GM21367 (cell line): ENCODE results near the gene EMID1.
"Not testable (repeated sequence)": the region's sequence is repeated elsewhere in the genome, so short reads cannot be mapped to it uniquely, and the experiment has no call there.

Experiments
- ATAC-seq: cut with Tn5 transposase; IDR thresholded peaks from one replicate; pipeline ENCODE4 v1.9.1; 2021; ENCODE audit not compliant: unreplicated experiment

The EMID1 gene

DNA sequence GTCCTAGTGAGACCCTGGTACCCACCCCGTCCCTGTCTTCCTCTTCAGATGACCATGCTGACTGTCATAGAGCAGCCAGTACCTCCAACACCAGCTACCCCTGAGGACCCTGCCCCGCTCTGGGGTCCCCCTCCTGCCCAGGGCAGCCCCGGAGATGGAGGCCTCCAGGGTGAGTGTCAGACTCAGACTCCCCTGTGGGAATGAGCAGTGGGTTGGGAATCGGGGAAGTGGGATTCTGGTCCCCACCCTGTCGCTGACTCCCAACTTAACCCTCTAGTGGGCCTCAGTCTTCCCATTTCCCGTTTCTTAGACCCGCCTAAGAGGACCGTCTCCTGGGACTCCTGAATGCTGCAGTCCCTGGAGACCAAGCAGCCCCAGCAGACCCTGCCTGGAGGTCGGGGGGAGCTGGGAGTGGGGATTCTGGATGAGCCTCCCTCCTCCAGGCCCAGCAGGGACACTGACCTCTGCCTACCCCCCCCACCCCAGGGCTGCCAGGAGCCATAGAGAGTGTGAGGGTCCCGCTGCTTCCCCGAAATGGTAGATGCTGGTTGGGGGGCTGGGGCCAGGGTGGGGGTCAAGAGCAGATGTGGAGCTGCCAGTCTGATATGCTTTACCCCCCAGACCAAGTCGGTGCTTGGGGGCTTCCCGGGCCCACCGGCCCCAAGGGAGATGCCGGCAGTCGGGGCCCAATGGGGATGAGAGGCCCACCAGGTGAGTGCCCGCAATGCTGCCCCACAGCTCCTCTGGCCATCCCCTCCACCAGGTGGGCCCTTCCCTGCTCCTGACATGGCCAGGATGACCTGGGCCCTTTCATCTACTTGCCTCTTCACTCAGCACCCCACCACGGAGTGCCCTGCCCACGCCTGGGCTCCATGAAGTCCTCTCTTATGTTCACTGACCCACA is 25.5 kb downstream of the EMID1 start:
- ATAC-seq = no peak

- no peak for ATAC-seq
Observed at GRCh38 chr22:29231971-29232959, 26.6 kb downstream of the EMID1 start.

GRCh38 chr22:29233277-29233877 is 27.7 kb downstream of the EMID1 start:
- ATAC-seq = no peak

DNA sequence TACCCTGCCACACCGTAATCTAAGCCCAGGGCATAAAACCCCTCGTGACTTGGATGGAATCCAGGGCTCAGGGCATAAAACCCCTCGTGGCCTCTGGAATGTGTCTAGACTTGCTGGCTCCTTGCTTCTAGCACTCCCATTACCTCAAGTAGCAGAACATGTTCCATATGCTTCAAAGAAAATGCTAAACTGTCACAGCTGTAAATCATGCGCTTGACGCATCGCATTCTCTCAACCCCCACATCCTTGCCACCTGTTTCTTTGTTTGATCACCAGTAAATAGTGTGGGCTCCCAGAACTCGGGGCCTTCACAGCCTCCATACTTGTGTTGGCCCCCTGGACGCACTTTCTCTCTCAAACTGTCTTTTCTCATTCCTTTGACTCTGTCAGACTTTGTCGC is 34.8 kb downstream of the EMID1 start:
- not testable (repeated sequence) for ATAC-seq

DNA sequence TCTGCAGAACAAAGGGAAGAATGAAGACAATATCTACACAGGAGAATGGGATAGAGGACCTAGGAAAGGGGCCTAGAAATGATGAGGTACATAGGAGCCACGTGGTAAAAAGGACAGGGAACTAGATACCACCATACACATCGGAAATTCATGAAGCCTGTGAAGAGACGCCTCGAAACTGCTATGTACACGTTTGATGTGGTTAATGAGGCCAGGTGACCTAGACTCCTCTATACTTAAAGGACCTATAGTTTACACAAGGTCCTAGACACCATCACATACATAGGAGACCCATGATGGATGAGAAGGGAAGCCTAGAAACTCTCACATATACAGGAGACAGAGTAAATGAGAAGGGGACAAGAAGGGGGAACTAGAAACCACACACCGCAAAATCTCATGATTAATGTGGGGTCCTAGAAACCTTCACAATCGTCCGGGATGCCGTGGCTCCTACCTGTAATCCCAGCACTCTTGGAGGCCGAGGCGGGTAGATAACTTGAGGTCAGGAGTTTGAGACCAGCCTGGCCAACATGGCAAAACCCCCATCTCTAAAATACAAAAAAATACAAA is 38.3 kb downstream of the EMID1 start:
- no peak for ATAC-seq

DNA sequence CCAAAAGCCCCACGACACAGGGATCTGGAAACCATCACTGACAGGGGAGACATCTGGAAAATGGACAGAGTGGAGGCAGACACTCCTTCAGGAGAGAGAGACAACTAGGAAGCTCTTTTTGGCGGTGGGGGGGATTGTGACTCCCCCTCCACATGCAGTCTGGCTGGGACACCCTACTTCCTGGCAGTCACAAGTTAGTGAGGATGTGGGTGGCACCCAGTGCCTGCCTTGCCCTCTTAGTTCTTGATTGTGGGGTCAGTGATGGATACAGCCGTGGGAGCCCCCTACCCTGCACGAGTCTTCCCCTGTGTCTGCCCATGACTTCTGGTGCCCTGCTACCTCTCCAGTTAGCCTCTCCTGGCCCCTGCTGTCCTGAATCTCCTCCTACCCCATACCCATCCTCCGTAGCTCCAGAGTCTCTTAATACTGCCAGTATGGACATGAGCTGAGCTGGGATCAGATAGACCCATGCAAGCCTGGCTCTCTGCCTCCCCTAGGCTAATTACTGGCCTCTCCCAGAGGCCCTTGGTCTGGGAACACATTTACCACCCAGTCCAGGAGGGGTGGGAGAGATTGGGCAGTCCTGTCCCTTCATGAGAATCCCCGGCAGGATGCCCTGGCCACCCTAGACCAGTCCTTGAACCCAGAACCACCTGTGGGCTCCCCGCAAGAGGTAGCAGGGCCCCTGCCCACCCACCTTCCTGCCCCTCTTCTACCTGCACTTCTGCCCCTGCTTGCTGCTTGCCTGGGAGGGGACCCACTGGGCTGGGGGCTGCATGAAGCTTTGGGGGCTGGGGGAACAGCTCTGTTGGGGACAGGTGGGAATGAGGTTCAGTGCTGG is 39.3 kb downstream of the EMID1 start:
- ATAC-seq = no peak

DNA sequence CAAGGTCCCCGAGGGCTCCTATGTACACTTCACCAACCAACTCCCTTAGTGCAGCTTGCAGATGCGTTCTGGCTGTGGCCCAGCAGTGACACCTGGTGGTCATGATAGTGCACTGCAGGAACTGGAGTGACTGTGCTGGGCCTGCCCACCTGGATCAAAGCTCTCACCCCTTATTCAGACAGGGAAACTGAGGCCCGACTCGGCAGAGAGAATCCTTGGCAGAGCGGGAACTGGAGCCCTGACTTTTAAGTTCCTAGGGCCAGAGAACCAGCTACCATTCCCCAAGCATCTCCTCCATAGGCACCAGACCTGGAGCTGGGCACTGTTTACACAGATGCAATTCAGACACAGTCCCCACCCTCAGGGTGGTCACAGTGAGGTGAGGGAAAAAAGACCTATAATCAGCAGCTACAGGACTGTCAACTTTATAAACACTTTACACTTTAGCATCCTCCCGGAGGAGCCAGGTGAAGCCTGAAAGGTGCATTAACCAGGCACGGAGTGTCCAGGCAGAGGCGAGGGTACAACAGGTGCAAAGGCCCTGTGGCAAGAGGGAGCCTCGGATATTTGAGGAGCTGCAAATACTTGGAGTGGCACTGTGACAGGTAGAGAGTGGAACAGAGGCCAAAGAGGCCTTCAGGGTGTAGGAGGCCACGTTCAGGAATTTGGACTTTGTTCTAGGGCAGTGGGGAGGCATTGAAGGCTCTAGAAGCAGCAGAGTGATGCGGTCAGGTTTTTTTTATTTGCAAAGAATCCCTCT is 40.1 kb downstream of the EMID1 start:
- ATAC-seq = no peak

GRCh38 chr22:29247891-29248290 is 42.2 kb downstream of the EMID1 start:
- ATAC-seq = not testable (repeated sequence)

DNA sequence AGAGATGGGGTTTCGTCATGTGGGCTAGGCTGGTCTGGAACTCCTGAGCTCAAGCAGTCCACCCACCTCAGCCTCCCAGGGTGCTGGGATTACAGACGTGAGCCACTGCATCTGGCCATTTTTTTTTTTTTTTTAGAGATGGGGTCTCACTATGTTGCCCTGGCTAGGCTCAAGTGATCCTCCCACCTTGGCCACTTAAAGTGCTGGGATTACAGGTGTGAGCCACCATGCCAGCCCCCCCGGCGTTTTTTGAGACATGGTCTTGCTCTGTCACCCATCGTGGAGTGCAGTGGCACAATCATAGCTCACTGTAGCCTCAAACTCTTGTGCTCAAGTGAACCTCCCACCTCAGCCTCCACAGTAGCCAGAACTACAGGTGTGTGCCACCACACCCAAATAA is 45.6 kb downstream of the EMID1 start:
- no peak for ATAC-seq

DNA sequence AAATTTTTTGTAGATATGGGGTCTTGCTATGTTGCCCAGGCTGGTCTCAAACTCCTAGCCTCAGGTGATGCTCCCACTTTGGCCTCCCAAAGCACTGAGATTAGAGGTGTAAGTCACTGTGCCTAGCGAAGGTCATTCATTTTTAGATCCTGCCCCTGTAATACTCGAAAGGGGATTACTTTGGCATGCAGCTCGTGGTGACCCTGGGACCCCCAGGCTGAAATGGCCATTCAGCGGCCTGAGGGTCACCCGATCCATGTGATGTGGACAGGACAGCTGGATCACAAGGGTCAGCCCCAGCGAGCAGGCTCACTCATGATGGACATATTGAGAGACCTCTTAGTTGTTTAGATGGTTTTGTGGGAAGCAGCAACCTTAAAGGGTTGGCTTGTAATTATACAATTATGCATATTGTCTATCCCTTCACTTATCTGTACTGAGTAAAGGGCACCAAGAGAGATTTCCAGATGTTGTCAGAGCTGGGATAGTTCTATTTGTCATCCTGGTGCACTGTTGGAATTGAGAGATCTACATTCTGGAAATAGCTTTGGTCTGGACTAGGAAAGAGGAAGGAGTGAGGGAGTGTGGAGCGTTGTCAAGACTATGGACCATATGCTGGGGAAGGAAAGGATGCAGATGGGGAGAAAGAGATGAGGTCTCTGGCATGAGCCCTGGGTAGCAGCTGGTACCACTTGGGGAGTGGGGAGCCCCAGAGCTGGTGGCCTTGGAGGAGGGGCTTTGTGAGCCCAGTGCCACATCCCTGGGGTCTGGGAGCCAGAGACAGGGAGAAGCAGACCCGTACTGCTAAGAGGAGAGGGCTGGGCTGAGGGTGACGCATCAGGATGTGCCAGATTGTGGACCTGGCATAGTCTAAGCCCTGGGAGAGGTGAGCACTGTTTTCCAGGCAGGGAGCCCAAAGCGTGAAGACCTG is 46.5 kb downstream of the EMID1 start:
- no peak for ATAC-seq

DNA sequence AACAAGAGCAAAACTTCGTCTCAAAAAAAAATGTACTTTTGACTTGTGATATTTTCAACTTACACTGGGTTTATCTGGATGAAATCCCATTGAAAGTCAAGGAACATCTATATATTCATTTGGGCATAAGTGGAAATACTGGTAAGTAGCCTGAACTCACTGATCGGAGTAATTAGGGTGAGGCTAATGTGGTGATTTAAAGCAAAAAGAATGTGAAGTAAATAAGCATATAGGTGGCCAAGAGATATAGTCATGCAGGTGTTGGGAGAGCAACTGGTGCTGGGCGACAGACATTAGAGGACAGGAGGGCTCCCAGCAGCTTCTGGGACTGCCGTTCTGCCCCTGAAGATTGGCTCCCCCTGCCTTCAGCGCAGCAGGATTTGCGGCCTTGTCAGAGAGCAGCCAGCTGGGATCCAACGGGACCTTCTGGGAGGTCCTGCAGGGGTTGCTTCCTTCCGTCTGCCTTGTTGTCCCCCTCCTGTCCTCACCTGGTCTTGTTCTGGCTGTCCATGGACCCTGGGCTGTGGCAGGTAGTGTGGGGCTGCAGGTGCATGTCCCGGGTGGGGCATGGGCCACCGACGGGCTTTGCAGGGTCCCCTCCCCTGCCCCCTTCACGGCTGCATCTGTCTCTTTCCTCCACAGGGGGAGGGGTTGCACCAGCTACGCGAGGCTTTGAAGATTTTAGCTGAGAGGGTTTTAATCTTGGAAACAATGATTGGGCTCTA is 48.0 kb downstream of the EMID1 start:
- ATAC-seq = no peak

DNA sequence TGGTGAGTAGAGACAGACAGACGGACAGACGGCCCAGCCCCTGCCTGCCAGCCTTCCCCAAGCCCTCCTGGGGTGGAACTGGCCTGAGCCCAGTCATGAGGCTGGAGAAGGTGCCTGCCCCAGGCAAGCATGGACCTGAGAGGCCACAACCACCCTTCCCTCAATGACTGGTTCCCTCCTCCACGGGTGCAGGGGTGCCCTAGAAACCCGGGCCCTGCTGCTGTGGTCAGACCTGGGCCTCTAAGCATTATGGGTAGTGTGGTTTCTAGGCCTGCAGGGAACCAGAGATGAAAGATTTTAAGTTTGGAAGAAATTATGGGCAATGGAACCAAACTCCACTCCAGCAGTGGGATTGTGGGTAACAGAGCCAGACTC is 48.6 kb downstream of the EMID1 start:
- ATAC-seq = no peak

DNA sequence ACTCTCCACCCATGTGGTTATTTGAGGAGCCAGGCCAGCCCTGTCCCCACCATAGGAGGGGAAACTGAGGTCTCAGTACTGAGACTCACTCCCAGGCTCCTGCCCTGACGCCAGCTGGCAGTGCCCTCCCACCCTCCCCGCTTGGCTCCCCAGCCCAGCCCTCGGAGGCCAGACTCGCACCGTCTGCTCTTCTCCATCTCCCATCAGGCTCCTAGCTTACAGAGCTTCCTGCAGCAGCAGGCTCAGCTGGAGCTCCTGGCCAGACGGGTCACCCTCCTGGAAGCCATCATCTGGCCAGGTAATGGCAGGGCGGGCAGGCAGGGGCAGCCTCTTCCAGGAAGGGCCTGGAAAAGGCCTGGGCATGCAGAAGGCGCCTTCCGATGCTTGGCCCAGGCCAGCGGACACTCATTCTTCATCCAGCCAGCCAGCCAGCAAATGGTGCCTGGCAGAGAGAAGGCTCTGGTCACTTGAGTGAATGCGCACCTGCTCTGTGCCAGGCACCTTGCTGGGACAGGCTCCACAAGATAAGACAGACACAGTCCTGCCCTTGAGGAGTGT is 49.4 kb downstream of the EMID1 start:
- no peak for ATAC-seq

DNA sequence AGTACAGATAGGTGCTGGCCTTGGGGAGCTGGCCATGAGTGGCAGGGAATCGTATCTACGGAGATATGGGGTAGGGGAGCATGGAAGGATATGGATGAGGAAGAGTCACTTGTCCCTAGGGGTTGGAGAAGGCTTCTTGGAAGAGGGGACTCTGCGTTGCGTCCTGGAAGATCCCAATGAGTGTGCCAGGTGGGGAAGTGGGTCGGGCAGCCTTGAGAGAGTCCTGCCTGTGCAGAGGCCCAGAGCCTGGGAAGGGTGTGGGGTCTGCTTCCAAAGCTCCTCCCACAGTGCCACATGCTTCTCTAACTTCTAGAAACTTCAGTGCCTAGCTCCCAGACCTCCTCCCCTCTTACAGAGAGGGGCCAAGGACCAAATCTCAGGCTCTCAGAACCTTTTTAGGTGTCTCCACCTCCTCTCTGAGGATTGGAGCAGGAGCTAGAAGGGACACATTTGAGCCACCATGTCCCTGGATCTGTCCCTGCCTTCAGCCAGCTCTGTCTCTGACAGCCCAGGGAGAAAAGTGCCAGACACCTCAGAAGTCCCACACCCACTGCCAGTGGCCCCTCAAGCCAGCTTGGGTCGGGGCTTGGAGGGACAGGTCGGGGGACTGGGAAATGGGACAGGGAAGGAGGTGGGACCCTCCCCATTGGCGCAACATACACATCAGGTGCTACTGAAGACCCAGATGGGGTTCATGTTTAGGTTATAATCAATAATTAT is 51.1 kb downstream of the EMID1 start:
- no peak for ATAC-seq

DNA sequence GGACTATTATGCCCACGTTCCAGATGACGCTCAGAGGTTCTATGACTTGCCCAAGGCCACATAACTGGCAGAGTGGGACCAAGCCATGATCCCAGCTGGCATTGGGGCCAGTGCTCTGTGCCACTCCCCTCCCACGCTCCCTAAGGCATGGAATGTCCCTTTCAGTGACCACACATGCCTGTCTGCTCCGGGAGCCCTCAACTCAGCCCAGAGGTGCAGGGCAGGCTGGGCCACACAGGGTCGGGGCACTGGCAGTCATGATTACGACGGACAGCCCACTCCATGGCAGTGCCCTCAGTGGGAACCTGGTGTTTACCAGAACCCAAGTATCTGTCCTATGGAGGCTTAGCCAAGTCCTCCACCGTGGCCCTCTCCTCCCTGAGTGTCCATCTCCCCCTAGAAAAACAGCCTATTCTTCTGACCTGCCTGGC is 52.1 kb downstream of the EMID1 start:
- no peak for ATAC-seq

- no peak for ATAC-seq
Observed at GRCh38 chr22:29258407-29259252, 52.9 kb downstream of the EMID1 start.
